Activated CD4-positive, alpha-beta T cell treated with anti-CD3 and anti-CD28 coated beads, Interleukin-10, Interleukin-2, amounts not matched to agents 100 ng/mL and 50 ng/mL, durations not matched to agents 16 hours and 8 hours (primary cell): Measurements from ENCODE around the gene CAMKK2.
A peak's percentile ranks its signal among the peaks of the same experiment; 100 is the strongest.
"Not testable (repeated sequence)": the region's sequence is repeated elsewhere in the genome, so short reads cannot be mapped to it uniquely, and the experiment has no call there.

Experiments used
- DNase-seq: peaks from one replicate; pipeline ENCODE4 v3.0.0-alpha.2; 2020

CAMKK2 gene

DNA sequence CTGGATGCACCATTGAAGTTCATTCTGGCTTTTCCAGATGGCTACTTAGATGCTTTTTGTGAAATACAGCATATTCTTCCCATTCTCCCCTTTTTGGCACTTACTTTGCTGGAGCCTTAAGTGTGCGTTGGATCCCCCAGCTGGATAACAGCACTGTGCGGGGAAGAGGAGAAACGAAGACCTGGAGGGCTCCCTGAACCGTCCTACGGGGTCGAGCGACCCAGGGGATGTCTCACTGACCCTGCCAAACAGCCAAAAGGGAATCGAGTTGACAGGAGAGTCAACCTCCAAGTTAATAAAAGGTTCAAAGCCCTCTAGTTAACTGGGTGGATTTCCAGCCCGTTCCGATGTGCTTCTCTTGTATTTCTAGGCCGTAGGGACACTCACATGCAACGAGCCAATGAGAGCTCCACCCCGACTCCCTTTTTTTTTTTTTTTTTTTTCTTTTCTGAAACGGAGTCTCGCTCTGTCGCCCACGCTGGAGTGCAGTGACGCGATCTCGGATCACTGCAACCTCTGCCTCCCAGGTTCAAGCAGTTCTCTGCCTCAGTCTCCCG lies 1.0 kb upstream of the CAMKK2 start:
- DNase-seq = peak; percentile 52

DNA sequence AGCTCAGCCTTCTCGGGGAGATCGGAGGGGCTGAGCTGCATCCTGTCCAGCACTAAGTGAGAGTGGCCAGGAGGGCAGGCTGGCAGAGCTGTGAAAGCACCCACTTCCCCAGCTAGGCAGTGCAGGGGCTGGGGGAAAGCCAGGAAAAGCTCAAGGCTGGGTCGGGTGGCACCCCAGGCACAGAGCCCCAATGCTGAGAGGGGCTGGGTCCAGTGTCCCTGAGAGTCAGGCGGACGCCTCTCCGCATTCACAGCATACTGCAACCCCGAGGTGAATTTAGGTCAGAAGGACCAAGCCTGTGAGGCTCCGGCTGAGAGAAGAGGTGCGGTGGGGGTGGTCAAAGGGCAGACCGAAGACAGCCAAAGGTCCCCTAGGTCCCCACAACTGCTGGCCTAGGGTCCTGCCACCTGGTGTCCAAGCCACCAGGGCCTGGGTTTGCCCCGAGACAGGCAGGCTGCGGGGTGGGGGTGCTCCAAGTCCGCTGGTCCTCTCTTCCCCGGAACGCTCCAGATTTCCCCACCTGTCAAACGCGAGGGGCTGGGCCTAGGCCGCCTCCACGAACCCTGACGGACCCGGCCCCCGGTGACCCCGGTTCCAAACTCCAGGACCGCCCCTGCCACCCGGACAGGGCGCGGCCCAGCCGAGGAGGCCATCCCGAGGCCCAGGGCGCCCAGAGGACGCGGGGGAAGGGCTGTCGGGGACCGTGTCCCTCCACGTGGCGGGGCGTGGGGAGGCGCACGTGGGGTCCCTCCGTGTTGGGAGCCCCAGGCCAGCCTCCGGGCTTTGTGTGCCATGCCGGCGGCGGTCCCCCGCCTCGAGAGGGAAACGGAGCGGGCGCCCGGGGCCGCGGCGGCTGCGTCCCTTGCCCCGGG lies 527 bp downstream of the CAMKK2 start:
- DNase-seq = no peak

DNA sequence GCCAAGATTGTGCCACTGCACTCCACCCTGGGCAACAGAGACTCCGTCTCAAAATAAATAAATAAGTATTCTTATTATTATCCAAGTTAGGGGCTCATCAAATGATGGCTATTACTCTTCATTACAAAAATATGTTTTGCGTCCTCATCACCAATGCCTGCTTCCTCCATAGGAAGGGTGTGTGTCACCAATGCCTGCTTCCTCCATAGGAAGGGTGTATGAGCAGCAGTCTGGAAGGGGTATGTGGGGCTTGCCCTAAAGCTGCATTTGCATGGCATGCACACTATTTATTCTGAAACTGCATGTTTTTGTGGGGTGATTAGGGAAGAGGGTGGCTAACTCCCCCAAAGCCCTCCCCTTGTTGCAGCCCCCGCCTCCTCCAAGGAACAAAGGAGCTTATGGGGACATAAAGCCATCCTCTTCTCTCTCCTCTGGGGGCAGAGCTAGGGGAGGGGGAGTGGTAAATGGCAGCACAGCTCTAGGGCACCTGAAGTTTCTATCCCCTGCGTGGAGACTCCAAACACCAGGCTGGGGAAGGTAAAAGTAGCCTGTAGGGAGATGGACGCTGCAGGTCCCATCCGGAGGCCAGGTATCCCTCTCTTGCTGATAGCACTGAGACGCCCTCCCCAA lies 1.3 kb downstream of the CAMKK2 start:
- peak; percentile 32 for DNase-seq

DNA sequence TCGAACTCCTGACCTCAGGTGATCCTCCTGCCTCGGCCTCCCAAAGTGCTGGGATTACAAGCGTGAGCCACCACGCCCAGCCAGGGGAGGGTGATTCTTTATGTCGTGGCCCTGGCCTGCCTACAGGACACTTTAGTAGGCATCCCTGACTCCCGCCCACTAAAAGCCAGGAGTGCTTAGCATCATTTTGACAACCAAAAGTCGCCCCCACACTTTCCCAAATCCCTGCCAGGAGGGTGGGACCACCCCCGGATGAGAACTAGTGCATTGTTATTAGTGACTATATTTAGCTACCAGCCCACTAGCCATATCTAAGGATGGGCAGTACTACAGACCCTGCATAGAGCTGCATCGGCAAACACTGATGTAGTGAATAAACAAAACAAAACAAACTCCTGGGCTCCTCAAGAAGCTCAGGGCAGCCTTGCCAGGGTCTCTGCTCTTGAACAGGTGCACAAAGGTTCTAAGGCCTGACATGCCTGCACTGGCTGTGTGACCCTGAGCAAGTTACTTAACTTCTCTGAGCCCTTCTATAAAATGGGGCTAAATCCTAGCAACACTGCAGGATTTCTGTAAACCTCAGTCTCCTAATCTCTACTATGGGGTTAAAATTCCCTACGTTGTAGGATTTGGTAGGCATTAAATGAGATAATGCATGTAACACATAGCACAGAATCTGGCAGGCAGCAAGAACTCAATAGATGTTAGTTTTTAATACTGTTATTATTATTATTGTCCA lies 2.2 kb downstream of the CAMKK2 start:
- DNase-seq = no peak

DNA sequence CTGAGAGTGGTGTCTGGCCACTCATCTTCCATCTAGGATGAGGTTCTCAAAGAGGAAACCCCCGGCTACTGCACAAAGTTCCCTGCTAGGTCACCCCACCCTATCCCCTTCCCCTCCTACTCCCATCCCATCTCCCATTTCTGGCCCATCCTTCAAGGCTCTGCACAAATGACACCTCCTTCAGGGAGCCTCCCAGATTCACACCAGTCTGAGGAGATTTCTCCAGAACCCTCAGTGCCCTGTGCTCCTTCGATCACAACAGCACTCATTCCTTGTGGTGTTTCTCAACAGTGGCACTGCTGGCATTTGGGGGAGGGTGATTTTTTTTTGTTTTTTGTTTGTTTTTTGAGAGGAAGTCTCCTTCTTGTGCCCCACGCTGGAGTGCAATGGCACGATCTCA lies 2.9 kb downstream of the CAMKK2 start:
- DNase-seq = no peak

DNA sequence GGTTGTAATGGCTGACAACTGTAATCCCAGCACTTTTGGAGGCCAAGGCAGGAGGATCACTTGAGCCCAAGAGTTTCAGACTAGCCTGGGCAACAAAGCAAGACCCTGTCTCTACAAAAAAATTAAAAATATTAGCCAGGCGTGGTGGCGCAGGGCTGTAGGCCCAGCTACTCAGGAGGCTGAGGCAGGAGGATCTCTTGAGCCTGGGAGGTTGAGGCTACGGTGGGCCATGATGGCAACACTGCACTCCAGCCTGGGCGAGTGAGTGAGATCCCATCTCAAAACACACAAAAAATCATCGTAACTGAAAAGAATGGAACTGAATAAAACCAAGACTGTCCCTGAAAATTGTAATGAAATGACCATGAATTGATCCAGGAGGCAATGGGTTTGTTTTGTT lies 6.1 kb downstream of the CAMKK2 start:
- DNase-seq = no peak

DNA sequence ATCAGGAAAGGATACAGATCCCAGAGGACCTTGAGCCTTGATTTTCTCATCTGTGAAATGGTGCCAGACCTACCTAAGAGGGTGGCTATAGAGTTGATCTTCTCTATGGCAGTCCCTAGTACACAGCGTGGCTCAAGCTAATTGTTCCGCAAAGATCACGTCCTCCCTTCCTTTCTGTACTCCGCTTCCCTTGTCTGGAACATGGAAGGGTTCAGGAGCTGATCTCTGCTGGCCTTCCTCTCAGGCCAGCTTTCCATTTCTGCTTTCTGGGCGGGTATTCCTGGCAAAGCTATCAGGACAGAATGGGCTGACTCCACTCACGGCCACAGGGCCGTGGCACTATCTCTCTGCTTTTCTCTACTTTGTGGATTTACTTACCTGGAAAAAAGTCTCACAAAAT lies 6.5 kb downstream of the CAMKK2 start:
- no peak for DNase-seq

DNA sequence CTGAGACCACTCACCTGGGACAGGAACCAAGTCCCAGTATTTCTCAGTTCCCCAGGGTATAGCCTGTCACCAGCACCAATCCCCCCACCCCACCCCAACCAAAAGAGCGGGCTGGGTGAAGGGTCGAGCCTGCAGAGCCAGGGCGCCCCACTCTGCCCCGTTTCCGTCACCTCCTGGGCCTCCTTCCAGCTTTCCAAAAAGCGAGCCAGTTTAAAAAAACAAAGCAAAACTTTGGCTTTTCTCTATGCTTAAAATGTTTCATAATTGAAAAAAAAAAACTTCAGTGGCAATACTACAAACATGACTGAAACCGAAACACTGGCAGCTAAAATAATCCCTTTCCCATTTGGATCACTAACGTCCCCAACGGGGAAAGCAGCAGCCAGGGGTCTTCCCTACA lies 7.5 kb downstream of the CAMKK2 start:
- no peak for DNase-seq

DNA sequence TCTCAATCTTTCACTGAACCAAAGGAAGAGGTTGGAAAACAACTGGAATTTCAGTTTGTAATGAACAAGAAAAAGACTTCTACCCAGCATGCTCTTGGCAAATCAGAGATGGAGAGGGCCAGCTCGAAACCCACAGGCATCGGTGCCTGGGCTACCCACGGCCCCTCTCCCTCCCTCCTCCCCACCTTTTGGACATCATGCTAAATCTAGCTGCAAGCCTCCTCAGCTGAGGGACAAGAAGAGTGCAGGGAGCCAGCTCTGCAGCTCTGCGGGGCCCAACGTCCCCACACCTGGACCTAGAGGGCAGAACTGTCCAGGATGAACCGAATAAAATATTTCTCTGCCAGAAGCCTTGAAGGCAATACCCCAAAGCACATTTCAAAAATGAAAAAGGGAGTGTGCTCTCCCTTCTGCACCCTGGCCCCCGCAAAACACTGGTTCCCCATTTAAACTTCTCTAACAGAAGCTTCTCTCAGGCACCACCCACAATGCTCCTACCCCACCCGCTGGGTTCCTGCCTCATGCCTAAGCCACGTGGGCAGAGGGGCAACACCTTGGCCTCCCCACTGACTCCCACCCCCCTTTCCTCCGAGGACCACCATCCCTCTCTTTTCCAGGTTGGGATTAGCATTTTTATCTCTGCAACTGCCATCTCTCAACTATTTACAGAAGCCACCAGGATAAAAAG lies 8.2 kb downstream of the CAMKK2 start:
- DNase-seq = no peak

DNA sequence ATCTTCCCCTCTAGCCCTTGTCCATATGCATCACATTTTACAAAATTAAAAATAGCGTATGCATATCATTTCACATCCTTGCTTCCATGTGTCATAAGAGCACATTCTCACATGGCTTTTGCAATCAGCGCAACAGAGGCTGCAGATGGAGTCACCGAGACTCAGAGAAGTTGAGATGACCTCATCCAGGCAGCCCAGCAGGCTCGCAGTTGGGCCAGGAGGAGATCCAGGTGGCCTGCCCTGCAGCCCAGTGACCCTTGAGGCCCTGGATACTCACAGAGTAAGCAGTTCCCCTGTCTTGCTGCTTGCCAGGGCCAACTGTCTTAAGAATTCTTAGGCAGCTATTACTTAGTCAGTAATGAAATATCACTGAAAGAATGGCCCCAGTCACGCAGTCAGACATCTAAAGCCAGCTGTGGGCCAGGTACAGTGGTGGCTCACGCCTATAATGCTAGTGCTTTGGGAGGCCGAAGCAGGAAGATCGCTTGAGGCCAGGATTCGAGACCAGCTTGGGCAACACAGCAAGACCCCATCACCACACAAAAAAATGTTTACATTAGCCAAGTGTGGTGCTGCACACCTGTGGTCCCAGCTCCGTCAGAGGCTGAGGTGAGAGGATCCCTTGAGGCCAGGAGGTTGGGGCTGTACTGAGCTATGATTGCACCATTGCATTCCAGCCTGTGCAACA lies 9.1 kb downstream of the CAMKK2 start:
- no peak for DNase-seq

DNA sequence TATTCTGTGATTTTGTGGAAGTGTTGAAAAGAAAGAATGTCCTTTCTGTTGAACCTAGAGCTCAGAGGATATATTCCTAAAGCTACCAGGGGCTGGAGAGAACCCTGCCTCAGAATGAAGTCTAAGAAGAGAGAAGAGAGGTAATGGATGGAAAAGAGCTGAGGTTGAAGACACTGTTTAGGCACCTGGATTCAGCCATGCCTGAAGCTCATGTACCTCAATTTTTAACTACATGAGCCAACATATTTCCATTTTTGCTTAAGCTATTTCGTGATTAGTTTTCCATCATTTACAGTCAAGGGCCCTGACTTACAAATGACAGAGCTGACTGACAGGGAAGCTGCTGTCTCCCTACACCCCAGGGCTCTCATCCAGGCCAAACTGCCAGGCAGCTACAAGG lies 10.7 kb downstream of the CAMKK2 start:
- no peak for DNase-seq

DNA sequence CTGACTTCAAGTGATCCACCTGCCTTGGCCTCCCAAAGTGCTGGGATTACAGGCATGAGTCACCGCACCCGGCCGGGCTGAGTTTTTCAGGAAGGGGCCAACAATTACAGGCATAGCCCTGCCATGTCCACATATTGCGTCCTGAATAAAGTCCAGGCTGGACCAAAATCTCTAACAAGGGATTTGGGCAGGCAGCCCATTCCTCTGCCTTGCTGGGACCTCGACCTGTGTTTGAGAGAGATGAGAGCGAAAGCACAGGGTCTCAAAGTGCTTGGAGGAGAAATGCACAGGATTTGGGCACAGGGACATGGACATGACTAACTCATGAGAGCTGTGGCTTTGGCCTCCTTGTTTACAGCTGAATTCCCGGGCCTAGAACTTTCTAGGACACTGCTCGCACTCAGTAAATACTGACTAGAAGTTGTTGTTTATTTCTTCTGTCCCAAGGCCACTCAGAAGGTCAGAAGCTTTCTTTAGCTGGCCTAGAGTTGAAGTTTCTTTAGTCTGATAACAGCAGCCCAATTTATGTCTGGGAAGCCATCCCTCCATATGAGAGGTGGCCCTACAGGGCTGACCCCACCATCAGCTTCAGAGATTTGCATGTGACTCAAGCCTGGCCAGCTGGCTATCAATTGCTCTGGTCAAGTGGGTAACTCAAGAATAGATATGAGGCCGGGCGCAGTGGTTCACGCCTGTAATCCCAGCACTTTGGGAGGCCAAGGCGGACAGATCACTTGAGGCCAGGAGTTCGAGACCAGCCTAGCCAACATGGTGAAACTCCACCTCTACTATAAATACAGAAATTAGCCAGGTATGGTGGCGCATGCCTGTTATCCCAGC lies 11.7 kb downstream of the CAMKK2 start:
- DNase-seq = no peak

DNA sequence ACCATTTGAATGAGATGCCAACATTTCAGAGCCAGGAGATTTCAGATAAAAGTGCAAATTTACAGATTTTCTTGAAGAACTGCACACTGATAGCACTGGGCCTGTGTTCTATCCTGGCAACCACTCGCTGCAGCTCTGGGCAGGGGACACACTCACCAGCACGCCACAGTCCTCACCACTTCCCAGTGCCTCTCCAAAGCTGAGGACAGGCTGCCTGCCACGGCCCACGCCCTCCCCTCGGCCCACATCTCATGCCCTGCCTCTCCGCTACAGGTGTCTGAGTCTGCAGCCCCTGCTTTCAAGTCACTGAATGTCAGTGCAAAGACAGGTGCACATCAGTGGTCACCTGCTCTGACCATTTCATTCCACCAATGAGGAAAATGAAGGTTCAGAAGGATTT lies 12.7 kb downstream of the CAMKK2 start:
- no peak for DNase-seq

DNA sequence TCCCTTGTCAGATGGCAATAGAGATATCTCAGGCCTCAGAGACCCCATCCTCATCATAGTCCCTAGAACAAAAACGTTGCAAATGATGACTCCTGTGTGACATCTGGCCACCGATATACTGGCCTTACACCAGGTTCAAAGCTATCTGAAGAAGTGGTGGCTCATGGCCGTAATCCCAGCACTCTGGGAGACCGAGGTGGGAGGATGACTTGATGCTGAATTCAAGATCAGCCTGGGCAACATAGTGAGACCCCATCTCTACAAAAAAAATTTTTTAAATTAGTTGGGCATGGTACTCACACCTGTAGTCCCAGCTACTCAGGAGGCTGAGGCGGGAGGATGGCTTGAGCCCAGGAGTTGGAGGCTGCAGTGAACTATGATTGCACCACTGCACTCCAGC lies 13.1 kb downstream of the CAMKK2 start:
- no peak for DNase-seq

DNA sequence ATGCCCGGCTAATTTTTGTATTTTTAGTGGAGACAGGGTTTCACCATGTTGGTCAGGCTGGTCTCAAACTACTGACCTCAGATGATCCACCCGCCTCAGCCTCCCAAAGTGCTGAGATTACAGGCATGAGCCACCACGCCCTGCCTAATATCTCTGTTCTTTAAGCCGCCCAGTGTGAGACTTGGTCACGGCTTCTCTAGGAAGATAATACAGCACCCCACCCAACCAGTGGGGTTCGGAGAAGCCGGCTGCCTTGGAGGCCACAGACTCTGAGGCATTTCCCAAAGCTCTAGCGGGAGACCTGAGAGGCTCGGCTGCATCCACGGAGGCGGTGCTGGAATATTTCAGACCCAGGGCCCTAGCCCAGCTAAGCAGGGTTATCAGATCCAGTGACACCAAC lies 13.6 kb downstream of the CAMKK2 start:
- DNase-seq = not testable (repeated sequence)

DNA sequence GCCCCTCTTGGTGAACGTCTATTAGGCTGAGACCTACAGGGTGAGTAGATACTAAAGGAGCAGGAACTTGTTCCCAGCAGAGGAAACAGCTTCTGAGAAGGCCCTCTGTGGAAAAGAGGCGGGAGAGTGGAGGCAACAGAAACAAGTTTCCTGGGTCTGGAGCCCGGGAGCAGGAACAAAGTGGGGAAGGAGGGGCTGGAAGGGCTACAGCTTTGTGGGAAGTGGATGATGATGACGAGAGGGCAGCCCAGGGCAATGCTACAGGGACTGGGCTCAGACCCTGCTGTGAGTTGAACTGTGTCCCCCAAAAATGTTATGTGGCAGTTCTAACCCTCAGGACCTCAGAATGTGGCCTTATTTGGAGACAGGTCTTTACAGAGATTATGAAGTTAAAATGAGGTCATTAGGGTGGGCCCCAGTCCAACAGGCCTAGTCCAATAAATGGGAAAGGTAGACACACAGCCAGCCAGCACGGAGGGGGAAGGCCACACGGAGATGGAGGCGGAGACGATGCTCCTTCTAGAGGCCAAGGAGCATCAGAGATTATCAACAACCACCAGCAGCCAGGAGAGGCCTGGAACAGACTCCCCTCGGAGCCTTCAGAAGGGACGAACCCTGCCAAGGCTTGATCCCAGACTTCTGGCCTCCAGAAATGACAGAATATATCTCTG lies 14.3 kb downstream of the CAMKK2 start:
- no peak for DNase-seq

DNA sequence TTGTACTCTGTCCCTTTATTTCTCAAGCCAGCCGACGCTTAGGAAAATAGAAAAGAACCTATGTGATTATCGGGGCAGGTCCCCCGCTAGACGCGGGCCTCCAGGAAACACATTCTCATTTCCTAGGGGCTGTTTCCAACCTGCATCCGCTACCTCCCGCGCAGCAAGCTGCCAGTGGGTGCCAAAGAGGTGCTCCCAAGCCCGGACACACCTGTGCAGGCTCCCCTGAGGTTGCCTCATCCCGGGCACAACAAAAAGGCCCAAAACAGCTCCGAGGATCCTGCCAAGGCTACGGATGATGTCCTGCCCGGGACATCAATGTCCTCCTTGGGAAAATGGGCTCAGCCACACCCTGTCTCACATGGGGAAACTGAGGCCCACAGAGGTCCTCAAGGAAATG lies 15.4 kb downstream of the CAMKK2 start:
- not testable (repeated sequence) for DNase-seq

DNA sequence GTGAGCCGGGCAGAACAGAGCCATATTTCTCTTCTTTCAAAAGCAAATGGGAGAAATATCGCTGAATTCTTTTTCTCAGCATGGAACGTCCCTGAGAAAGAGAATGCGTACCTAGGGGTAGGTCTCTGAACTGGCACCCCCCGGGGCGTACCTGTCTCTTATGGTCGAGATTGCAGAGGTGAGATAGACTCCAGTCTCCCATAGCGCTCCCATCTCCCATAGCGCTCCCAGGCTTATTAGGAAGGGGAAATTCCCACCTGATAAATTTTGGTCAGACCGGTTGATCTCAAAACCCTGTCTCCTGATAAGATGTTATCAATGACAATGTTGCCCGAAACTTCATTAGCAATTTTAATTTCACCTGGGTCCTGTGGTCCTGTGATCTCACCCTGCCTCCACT lies 16.0 kb downstream of the CAMKK2 start:
- not testable (repeated sequence) for DNase-seq

DNA sequence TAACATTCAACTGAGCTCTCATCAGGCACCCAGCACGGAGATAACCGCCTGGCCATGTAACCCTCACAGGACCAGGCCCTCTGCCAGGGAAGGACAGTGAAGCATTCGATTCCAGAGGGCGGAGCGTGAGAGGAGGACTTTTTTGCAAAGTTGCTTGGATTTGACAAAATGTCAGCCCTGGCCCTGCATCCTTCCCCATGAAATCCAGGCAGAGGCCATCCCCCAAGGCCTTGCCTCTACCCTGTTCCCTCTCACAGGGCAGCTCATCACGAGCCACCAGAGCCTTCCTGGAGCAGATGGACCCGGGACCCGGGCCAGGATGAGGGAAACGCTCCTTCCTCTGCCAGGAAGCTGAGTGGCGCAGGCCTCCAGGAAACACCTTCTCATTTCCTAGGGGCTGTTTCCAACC lies 17.0 kb downstream of the CAMKK2 start:
- no peak for DNase-seq

DNA sequence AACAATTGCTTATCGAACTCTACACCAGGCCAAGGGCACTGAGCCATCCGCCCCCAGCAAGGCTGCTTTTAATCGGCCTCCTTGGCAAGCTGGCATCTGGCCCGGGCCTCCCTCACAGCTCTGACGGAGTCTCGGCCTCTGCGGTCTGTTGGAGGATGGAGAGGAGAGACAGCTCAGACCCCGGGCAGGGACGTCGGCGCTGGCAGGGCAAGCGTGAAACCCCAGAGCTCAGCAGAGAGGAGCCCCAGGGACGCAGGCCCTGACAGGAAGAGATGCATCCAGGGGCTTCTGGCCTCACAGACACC lies 17.5 kb downstream of the CAMKK2 start:
- no peak for DNase-seq
